Cerebellar nuclear complex (tissue), 1 donor: Measurements from ENCODE around the gene APOL3.
"Not testable (repeated sequence)": the region's sequence is repeated elsewhere in the genome, so short reads cannot be mapped to it uniquely, and the experiment has no call there.

Experiments
- DNase-seq, 2 experiments: peaks; one replicate each; lab custom pipeline; 2025; lab: John Stamatoyannopoulos, UW

The APOL3 gene, protein sequence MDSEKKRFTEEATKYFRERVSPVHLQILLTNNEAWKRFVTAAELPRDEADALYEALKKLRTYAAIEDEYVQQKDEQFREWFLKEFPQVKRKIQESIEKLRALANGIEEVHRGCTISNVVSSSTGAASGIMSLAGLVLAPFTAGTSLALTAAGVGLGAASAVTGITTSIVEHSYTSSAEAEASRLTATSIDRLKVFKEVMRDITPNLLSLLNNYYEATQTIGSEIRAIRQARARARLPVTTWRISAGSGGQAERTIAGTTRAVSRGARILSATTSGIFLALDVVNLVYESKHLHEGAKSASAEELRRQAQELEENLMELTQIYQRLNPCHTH

GRCh38 chr22:36160499-36160942, at the start of gene APOL3:
TSS of gene APOL3 (minus strand) at chr22:36160755. CDS start at chr22:36149055, 11,700 bp downstream.
- DNase-seq, result no peak

- DNase-seq, result no peak
These were observed 49.7 kb upstream of the APOL3 start for GRCh38 chr22:36210224-36210623.

DNA sequence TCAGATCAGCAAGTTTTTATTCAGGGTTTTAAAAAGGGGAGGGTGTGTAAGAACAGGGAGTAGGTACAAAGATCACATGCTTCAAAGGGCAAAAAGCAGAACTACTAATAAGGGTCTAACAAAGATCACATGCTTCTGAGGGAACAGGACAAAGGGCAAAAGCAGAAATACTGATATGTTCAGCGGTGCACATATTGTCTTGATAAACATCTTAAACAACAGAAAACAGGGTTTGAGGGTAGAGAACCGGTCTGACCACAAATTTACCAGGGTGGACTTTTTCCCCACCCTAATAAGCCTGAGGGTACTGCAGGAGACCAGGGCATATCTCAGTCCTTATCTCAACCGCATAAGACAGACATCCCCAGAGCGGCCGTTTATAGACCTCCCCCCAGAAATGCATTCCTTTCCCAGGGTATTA, 48.9 kb upstream of the APOL3 start:
- DNase-seq, result not testable (repeated sequence)

DNA sequence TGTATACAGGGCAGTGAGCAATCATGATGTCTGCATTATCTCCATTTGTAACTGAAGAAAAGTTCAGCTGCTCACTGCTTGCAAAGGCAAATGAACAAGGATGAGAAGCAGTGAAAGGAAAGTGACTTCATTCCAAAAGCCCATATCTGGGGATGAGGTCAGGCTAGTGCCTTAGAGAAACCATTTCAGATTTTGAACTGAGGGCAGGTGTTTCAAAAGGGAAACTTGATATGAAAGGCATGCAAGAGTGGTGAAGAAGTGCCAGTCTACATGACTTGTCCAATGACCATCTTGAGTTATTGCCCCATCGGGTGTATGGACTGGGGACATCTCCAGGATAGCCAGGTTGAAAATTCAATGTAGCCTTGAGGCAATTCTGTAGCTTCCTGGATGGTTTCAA, 48.4 kb upstream of the APOL3 start:
- DNase-seq, result no peak

DNA sequence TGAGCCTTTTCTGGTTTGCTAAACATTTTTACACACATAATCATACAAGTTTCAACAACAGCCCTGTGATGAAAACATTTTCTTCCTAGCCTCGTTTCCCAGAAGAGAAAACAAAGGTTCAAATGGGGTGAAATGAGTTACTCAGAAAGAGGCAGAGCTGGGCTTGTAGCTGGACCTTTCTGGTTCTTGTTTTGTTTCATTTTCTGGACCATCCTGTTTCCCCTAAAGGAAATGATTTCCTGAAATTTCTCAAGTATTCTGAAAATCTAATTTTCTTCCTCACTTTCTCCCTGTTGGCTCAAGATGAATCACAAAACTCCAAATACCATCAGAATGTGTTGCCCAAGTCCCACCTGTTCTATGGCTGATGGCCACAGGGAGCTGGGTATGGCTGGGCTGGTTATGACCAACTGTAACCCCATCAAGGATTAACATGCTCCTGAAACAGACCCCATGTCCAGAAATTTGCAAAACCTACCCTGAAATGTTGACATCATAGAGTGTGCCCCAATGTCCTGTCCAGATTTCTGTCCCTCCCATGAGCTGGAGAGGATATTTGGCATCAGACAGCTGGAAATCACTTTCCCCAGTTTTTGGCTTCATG, 47.7 kb upstream of the APOL3 start:
- no peak for DNase-seq

DNA sequence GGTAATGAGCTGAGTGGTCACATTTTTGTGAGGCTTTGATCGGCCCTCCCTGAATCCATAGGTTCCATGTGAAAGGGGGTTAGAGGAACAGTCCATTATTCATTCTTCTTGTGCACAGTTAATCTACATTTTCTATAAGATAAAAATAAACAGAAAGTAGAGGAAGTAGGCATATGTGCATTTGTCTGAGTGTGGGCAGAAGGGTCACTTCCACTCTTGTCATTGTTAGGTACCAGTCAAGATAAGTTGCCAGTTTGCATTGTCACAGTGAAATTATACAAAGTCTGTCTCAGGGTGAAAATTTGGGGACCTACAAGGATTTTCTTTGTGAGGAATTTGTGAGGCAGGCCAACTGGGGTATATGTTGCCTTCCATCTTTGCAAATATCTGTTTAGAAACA, 45.7 kb upstream of the APOL3 start:
- DNase-seq, result no peak

- DNase-seq, result not testable (repeated sequence)
These were observed 45.0 kb upstream of the APOL3 start for GRCh38 chr22:36205573-36205972.

- DNase-seq, result no peak
These were observed 44.1 kb upstream of the APOL3 start for GRCh38 chr22:36204632-36205015.

- no peak for DNase-seq
These were observed 43.6 kb upstream of the APOL3 start for GRCh38 chr22:36204001-36204631.

- not testable (repeated sequence) for DNase-seq
These were observed 42.9 kb upstream of the APOL3 start for GRCh38 chr22:36203441-36203840.

DNA sequence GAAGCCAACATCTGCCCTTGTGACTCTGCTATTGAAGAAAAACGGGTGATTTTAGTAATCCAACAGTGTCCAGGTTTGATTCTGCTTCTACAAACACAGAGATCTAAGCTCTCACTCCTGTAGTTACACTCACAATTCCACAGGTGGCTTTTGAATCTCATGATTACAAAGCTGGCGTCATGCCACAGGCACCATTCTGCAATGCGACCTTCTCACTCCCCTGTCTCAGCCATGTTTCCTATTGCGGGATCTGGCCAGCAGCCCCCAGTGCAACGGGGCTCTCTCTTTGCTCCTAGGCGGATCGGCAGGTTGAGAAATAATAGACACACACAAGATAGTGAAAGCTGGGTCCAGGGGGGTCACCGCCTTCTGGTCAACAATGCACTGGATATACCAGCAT, 42.4 kb upstream of the APOL3 start:
- not testable (repeated sequence) for DNase-seq

DNA sequence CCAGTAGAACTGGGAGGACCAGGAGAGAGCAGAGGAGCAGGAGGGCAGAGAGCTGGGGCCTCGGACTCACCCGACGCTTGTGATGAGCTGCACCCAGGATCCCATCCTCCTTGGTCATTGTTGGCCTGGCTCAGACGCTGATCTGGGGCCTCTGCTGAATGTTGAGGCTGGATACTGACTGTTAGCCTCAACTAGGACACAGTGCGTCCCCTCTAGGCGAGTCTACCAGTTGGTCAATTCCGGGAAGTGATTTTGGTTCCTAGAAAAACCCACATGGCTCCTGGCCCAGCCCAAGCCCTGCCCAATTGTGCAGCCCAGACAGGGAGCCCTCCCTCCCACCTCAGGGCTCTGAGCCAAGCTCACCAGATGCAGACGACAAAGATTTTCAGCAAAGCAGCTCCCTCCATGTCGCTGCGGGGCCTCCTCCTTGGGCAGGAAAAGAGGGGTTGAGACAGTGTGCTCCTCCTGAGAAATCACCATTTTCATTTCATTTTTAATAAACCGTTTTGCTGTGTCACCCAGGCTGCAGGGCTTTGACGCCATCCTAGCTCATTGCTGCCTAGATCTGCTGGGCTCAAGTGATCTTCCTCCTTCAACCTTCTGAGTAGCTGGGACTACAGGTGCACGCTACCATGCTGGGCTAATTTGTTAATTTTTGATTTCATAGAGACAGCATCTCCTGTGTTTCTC, 41.2 kb upstream of the APOL3 start, which contains the start of gene APOL4:
APOL4 (minus strand) TSS at position 180 of the 690 bp plus-strand sequence; CDS start at position 105, 75 bp downstream.
- no peak for DNase-seq

GRCh38 chr22:36201025-36201424, 40.5 kb upstream of the APOL3 start:
- DNase-seq, result not testable (repeated sequence)

DNA sequence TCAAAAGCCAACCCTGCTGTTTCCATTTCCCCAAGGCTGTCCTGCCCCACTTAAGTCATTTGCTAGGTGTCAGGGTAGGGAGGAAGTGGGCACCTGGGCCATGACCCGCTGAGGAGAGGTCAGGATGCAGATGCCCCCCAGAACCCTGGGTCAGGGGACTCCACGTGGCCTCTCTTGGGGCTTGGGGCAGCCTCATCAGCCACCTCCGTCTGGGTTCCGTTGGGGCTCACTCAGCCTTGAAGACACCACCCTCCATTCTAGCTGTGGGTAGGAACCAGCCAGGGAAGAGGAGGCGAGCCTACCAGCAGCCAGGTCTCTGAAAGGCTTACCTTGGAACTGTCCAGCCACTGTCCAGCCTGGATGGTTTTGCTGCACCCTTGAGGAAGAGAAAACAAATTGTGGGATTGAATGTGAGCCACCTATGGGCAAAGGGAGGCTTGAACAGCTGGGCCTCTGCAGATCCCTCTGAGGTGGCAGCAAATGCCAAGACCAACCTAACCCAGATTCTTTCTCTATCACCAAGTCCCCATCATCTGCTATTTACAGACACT, 38.5 kb upstream of the APOL3 start:
- no peak for DNase-seq

- DNase-seq, result no peak
These were observed 38.0 kb upstream of the APOL3 start for GRCh38 chr22:36198536-36198935.

- no peak for DNase-seq
These were observed 37.1 kb upstream of the APOL3 start for GRCh38 chr22:36197514-36198146.

DNA sequence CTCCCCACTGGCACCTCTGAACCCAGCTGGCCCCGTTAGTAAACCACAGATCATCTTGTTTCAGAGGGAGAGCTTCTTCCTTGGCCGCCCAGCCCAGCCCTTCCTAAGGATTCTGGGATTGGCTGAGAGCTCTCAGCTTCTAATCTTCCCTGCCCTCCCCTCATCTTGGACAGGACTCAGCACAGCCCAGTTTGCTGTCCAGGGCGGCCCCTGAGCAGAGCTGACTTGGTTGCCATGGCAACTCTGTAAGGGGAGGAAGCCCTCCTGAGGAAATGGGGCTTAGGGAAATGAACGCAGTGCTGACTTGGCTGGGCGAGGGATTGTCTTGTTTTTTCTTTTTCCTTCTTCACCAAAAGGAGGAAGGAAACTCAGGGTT, 36.5 kb upstream of the APOL3 start:
- DNase-seq, result no peak

GRCh38 chr22:36196254-36197064, 35.9 kb upstream of the APOL3 start:
- DNase-seq, result no peak

GRCh38 chr22:36194971-36195370, 34.4 kb upstream of the APOL3 start:
- peak; percentile 9 to 57 for DNase-seq

GRCh38 chr22:36194385-36194784, 33.8 kb upstream of the APOL3 start:
- no peak for DNase-seq

DNA sequence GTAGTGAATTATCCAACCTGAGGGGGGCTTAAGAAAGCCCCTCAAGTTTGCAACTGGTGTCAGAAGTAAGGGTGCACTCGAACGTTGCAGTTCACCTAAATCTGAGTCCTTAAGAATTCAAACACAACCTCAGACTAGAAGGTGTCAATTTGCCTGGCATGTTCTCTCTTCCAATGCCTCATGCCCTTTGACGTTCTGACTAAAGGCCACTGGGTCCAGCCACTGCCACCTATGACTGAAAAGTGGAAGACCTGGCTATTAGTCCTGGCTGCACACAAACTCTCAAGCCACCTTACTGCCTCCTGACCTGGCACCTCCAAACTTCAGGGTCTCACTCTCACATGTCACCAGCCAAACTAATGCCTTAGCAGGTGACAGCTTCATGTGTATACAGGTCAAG, 33.0 kb upstream of the APOL3 start:
- DNase-seq, result no peak
